ENCODE data around the gene CENPX. TPM values are rescaled to one million over a fixed set of nuclear protein-coding genes. Genes with fewer than 3 reads are reported as not detected.

The CENPX gene
- total RNA-seq, 1 experiment from 2014 or later = 297 TPM

DNA sequence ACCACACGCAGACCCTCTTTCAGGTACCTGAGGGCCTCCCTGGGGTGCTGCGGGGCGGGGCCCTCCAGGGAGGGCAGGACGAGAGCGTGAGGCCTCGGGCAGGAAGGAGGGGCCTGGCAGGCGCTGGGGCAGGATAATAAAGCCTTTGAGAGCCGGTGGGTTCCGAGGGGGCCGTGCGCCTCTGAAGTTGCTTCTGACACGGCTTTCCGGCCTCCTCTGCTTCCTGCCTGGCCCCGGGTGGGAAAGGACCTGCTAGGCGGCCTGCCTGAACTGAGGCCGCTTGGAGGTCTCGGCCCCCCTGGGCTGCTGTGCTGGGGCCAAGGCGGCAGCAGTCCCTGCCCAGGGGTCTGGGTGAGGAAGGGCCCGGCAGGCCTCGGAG lies 10.4 kb downstream of the CENPX start:
- no peak for DNase-seq (ENCODE audit: low spot score)

DNA sequence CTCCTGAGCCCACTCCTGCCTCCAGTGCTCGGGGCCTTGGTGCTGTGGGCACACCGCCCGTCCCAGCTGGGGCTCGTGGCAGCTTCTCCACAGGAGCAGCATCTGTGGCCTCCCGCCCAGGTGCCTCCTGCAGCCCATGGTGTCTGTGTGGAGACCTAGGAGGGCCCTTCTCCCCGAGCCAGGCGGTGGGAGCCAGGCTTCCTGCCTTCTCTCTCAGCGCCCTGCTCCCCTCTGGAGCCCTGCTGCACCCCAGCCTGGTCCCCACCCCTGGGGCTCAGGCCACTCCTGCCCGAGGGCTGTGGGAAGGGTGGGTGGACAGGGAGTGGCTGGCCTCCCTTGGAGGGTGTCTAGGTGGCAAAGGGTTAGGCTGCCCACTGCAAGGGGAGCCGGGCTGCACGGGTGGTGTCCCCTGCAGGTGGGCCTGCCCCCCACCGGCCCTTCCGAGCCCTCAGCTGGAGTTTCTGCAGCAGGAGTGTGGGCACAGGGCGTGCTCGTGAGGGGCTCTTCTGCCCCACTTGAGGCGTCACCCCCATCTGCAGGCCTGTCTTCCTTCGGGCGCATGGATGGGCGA lies 11.0 kb downstream of the CENPX start:
- no peak for DNase-seq (ENCODE audit: low spot score)

DNA sequence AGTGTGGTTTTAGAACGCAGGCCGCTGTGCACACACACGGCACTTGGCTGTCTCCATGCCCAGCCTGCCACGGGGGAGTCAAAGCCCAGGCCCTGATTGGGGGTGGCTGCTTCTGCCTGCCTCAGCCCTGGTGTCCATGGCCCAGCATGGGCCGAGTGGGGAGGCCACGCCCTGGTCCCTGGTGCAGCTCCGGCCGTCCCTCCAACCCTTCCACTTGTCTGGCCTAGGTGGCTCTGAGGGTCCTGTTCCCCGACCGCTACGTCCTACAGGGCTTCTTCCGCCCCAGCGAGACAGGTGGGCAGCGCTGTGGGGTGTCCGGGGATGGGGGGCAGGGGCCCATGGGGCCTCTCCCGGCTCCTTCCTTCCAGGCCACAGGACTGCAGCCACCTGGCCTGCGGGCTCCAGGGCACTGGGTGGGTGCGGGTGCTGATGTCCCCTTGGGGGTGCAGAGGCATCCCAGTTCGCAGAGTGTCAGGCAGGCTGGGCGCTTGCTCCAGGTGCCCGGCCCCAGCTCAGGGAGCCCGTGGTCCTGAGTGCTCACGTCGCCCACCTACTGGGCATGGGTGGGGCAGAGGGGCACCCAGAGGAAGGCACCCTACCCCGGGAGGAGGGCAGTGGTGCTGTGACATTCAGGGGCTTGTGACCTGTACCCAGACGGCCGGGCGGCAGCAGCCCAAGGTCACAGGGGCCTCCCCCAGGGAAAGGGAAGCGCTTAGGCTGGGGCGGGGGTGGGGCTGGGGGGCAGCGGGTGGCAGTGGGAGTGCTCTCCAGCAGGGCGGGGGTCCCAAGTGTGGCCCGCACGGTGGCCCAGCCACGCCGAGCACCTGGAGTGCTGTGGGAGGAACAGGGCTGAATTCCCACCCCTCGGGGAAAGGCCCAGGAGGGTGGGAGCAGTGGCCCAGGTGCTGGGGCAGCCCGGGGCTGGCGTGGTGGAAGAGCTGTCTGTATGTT lies 11.8 kb downstream of the CENPX start:
- no peak for DNase-seq (ENCODE audit: low spot score)

DNA sequence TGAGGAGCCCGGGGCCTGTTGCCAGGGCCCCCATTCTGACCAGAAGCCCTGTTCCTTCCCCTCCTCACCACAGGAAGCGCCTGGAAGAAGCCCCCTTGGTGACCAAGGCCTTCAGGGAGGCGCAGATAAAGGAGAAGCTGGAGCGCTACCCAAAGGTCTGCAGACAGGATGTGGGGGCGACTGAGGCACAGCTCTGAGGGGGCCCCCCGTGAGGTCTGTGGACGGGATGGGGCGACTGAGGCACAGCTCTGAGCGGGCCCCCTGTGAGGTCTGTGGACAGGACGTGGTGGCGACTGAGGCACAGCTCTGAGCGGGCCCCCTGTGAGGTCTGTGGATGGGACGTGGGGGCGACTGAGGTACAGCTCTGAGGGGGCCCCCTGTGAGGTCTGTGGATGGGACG lies 13.3 kb downstream of the CENPX start:
- no peak for DNase-seq (ENCODE audit: low spot score)

DNA sequence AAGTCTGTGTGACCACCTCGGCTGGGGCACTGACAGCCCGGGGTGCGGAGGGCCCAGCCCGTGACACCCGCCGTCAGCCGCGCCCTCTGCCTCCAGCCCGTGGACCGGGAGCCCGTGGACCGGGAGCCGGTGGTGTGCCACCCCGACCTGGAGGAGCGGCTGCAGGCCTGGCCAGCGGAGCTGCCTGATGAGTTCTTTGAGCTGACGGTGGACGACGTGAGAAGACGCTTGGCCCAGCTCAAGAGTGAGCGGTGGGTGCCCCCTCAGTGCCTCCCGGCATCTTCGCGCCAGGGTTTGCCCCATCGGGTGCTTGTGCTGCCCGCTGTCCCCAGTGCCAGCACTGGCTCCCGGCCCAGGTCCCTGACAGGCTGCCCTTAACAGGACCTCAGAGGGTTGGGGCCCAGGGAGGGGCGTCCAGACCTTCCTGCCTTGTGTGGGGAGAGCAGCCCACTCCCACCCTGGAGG lies 13.7 kb downstream of the CENPX start:
- DNase-seq (ENCODE audit: low spot score) = no peak

DNA sequence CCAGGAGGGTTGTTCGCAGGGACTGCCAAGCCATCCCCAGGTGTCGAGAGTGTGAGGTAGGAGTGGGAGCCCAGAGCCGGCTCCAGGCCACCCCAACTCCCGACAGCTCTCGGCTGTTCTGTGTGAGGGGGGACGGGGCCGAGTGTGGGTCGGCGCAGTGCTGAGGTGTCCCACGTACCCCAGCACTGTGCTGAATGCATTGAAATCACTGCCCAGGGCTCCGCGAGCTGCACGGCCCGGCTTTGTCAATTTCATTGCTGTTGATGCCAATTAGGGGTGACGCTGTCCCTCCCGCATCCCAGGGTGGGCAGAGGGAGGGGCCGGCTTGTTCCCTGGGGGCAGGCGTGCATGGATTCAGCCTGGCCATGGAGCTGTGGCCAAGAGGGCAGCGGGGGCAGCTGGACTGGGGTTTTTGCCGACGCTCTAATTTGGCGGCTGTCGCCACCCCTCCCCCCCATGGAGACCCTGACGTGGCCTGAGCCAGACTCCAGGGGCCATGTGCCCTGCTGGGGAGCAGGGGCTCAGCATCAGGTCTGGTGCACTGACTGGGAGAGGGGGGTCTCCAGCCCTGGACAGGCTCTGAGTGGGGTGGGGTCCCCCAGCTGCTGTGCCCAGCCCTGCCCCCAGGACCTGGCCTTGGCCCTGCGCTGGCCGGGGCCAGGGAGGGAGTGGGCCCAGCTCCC lies 14.3 kb downstream of the CENPX start:
- DNase-seq (ENCODE audit: low spot score) = no peak

DNA sequence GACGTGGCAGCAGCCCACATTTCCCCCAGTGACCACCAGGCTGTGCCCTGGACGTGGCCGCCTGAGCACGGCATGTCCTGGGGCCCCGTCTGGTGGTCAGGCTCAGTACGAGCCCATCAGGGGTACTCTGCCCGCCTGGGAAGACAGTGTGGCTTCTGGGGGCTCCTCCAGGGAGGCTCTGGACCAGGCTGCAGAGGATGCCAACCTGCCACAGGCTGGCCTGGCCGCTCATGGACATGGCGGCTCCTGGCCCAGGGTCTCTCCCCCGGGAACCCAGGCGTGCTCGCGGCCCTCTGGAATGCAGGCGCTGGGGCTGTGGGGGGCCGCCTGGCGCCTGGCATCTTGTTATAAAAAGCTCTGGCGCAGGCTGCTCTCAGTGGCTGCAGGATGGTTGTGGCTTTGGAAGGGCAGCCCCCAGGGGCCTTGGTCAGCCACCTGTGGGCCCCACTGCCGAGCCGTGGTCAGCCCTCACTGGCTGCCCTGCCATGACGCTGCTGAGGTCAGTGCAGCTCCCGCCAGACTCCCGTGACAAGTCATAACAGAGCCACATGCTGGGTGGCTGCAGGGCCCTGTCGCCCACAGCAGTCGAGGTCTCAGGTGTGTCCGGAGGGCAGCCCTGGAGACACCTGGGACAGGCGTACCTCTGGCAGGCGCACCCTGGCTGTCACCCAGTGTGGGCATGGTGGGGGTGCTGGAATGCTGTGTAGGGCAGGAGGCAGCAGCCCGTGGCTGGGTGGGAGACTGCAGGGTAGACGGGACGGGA lies 15.0 kb downstream of the CENPX start:
- no peak for DNase-seq (ENCODE audit: low spot score)

DNA sequence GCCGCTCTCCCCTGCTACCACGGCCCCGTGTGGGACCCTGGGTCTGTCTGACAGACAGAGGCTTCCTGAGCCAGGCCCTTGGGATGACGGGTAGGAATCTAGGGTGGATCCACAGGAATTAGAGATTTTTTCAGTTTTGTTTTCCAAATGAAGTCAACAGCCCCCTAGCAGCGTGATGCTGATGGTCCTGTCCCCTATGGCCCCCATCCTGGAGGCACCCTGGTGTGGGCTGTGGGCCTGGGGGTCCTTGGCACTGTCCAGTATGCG lies 15.5 kb downstream of the CENPX start:
- no peak for DNase-seq (ENCODE audit: low spot score)

DNA sequence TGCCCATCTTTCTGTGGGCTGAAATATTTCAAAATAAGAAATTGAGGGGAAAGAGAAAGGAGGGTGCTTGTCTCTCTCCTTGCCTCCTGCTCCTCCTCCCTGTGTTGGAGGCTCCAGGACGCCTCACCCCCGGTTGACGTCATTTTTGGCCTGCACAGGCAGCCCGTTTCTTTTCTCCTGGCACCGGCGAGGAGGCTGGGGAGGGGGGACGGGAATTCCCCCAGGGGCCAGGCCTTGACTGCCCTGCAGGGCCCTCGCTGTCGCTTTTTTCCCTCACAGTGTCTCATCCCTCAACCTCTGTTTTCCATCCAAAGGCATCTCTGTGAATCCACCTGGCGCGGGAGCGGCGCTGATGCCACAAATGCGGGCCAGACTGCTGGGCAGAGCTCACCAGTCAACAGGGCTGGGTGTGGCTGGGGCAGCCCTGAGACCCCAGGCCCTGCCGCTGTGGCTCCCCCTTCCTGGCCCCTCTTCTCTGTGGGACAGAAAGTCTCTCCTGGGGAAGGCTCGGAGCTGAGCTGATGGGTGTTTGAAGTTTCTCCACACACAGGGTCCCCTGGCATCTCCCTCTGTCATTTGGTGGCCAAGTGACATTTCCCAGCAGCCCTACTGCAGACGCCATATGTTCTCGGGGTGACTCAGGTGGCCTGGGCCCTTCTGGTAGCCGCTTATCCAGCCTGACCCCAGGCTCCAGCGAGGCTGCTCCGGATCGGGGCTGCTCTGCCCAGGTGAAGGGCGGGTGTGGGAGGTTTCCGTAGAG lies 16.0 kb downstream of the CENPX start:
- DNase-seq (ENCODE audit: low spot score) = no peak

DNA sequence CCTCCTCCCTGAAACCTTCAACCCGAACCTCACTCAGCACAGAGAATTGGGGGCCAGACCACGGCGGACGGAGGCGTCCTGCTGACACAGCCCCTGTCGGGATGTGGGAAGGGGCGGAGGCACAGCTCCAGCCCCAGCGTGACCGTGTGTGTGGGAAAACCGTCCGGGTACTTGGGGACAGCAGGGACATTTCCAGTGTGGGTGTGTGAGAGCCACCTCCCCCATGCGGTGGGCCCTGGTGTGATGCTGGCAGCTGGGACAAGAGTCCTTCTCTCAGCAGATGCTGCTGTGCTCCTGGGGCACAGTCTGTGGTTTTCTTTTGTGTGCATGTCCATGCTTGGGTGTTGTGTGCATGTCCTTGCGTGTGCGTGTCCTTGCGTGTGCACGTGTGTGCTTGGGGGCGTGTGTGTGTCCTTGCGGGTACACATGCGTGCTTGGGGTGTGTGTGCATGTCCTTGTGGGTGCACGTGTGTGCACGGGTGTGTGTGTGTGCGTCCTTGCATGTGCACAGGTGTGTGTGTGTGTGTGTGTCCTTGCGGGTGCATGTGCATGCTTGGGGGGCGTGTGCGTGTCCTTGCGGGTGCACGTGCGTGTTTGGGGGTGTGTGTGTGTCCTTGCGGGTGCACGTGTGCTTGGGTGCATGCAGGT lies 16.9 kb downstream of the CENPX start:
- no peak for DNase-seq (ENCODE audit: low spot score)

DNA sequence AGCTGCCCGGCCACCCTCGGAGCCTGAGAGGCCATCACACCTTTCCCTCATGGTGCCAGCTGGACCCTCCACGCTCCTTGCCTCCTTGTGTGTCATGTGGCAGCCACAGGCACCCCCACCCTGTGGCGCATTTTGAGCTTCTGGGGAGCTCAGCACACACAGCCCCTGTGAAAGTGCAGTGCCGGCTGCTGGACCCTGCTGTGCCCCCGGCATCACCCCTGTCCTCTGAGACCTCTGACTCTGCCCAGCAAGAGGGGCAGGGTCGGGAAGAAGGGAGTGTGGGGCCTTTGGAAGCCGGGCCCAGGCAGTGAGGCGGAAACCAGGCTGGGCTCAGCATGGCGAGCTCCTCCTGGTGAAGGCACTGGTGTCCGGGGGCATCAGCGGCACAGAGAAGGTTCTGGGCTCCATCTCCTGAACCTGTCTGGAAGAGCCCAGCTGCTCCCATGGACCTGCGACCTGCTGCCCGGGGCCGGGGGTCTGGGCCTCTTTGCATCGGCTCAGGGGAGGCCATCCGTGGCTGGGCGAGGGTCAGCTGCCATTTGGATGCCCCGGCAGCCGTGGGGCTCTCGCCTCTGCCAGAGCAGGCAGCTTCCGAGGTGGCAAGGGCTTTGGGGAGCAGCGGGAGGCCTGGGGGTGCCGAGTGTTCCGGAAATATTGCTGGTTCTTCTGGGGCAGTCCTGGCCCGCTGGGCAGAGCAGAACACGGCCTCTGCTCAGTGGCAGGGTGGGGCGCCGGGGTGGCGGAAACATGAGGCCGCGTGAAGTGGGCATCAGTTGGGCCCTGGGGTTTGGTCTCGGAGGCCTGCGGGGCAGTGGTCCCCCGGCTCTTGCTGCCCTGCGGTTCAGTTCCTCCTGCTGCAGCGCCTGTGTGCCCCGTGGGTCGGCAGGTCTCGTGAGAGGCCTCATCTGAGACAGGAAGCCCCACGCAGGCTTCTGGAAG lies 17.9 kb downstream of the CENPX start:
- DNase-seq (ENCODE audit: low spot score) = no peak

DNA sequence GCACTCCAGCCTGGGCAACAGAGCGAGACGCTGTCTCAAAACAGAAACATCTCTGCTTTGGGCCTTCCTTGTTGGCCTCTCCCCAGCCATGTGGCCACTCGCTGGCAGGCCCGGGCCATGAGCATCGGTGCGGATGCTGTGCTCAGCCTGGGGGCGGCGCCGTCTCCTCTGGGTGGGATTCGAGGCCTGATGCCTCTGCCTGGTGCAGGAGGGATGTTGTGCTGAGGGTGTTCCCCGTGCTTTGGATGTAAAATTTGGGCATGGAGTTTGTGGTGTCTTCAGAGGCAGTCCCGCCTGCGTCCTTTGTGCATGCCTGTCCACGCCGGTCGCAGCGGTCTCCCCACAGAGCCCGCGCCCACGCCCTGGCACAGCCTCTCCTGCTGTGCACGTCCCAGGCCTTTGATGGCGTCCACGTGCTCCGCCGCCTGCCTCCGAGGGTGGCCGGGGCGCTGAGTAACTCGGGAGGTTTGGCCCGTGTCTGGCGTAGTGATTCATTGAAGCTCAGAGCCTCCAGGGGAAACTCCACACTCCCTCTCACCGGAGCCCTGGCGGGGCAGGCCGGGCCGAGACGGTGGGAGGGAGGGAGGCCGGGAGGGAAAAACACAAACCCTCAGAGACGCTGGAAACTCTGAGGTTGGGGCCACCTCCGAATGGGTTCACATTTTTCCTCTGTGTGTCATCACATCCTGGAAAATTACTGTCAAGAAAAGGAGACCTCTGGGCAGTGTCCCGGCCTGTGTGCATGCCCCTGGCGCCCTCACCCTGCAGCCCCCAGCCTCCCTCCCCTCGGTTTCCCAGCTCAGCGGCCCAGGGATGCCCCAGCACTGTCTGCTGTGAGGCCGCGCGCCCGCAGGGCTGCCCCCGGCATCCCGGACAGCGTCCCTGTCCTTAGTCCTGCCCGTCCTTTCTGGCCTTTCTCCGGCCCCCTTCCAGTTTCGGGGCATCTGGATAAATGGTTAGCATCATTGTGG lies 19.0 kb downstream of the CENPX start:
- DNase-seq (ENCODE audit: low spot score) = peak; percentile 65

DNA sequence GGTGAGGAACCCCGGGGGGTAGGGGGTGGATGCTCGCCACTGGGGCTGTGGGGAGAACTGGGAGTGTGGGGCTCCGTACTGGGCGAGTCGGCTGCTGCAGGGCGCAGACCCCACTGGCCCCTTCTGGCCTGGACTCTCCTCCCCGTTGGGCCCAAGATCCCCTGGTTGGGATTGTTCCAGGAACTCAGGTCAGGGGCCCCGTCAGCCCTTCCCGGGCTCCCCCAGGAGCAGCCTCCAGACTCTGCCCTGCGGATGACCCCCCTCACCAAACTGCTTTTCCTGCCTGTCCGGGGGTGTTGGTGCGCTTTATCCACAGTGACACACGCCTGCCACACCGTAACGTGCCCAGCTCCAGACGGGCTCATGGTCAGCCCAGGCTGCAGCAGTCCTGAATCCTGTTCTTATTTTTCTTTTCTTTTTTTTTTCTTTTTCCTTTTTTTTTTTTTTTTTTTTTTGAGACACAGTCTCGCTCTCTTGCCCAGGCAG lies 21.1 kb downstream of the CENPX start:
- DNase-seq (ENCODE audit: low spot score) = no peak

DNA sequence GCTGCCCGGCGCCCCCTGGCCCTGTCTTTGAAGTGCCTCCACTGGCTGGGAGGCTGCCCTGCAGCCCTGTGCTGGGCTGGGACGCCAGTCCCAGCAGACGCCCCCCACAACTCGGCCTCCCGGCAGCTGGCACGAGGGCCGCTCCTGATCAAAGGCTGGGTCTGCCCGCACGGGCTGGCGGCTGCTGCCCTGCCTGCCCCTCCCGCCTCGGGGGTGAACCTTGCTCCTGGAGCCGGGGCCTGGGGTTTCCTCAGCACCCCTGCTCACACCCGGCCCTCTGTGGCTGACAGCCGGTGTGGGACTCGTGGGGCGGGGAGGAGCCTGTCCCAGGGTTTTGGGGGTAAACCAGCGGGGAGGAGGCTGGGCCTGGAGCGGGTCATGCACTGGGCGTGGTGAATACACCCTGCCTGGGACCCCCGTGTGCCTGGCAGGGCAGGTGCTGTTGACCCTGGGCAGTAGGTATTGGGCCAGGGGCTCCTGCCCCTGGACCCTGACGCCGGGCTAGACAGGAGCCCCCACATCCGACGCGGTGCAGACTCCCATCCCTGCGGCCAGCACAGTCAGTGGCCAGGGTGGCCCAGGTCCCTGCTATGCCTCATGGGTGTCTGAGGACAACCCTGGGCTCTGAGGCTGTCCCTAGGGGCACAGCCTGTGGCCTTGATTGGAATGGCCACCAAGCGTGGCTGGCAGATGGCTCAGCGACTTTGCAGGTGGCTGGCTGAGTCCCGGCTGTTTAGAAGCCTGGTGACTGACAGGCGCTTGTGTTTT lies 21.7 kb downstream of the CENPX start:
- DNase-seq (ENCODE audit: low spot score) = no peak

DNA sequence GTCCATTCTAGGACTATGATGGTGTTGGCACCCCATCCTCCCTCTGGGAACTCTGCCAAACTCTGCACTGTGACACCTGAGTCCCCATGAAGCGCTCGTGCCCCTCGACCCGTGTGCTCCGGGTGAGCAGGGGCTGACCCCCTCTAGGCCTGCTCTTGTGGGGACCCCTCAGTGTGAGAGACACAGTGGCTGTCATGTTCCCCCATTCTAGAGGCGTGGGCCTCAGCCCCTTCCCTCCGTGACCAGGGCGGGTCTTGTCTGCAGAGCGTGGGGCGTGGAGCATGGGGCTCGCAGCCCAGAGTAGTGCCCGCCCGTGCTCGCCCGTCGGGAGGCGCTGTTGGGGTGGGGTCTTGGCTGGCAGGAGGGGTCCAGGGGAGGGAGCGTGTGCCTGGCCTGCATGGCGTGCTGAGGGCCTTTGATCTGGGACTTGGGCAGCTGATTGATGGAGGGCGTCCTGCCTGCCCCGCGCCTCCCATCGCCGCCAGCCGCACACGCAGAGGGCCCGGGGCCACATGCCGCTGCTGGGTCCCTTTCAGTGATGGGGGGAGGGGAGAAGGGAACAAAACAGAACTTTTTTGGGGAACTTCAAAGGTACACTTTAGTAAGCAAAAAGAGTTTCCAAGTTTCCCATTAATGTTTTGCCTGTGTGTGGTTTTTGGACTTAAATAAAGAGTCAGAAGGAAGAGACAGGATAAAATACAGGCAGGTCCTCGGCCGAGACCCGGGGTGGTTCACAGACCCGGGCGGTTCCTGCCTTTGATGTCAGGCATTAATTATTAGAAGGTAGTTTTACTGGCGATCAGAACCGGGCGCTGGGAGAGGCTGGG lies 22.5 kb downstream of the CENPX start:
- peak; percentile 21 for DNase-seq (ENCODE audit: low spot score)

DNA sequence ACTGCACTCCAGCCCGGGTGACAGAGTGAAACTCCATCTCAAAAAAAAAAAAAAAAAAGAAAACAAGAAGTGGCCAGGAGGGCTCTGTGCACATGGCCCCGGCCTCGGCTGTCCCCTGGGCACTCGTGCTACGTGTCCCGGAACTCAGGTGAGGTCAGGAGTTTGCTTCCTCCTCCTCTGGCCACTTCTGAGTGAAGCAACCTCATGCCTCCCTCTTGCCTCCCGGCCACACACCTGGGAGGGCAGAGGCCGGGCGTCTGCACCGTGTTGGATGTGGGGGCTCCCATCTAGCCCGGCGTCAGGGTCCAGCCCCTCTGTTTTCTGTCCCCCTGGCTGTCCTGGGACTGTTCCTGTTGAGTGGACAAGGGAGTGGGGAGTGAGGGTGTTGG lies 23.1 kb downstream of the CENPX start:
- DNase-seq (ENCODE audit: low spot score) = no peak
